Endodermal cell (in vitro differentiated cells): ENCODE measurements around the gene DPEP3. TPM values are rescaled to one million over a fixed set of nuclear protein-coding genes. Genes with fewer than 3 reads are reported as not detected.

Experiments
- DNase-seq: peaks from one replicate; pipeline ENCODE4 v3.0.0-alpha.2; 2017
- H3K27ac ChIP-seq: 2 replicates; pipeline ENCODE4 v1.5.1; 2013; ENCODE audit warnings: mild to moderate bottlenecking, low read depth, low read length, moderate library complexity
- H3K27me3 ChIP-seq: 2 replicates; pipeline ENCODE4 v1.6.1; 2013; ENCODE audit warnings: mild to moderate bottlenecking, low read length, moderate library complexity; ENCODE audit not compliant: insufficient read depth, control insufficient read depth, poor library complexity, severe bottlenecking
- H3K36me3 ChIP-seq: 2 replicates; pipeline ENCODE4 v1.7.0; 2013; ENCODE audit warnings: mild to moderate bottlenecking, low read length, moderate library complexity; ENCODE audit not compliant: control insufficient read depth, insufficient read depth
- H3K4me1 ChIP-seq: one replicate; pipeline ENCODE4 v1.7.0; 2013; ENCODE audit warnings: low read length; ENCODE audit not compliant: control insufficient read depth, insufficient read depth
- H3K4me3 ChIP-seq: 2 replicates; pipeline ENCODE4 v1.5.1; 2013; ENCODE audit warnings: mild to moderate bottlenecking, low read length, moderate library complexity
- H3K9ac ChIP-seq: 2 replicates; pipeline ENCODE4 v1.6.1; 2013; ENCODE audit warnings: mild to moderate bottlenecking, low read length, moderate library complexity; ENCODE audit not compliant: poor library complexity, severe bottlenecking; ENCODE audit errors: extremely low read depth
- H3K9me3 ChIP-seq: 2 replicates; pipeline ENCODE4 v1.6.1; 2013; ENCODE audit warnings: mild to moderate bottlenecking, low read length, moderate library complexity; ENCODE audit not compliant: control insufficient read depth
- H3K27ac Mint-ChIP-seq: 2 replicates; pipeline ENCODE4 v1.8.0; 2020; ENCODE audit warnings: mixed read lengths
- H3K27me3 Mint-ChIP-seq: 2 replicates; pipeline ENCODE4 v1.8.0; 2021; ENCODE audit warnings: mild to moderate bottlenecking, mixed read lengths; ENCODE audit not compliant: insufficient read depth
- H3K36me3 Mint-ChIP-seq: 2 replicates; pipeline ENCODE4 v1.8.0; 2020; ENCODE audit warnings: low read depth, mixed read lengths
- H3K4me1 Mint-ChIP-seq: 2 replicates; pipeline ENCODE4 v1.8.0; 2020; ENCODE audit warnings: mixed read lengths
- H3K4me3 Mint-ChIP-seq: 2 replicates; pipeline ENCODE4 v1.8.0; 2020; ENCODE audit warnings: mild to moderate bottlenecking, moderate library complexity, mixed read lengths
- H3K9me3 Mint-ChIP-seq: 2 replicates; pipeline ENCODE4 v1.8.0; 2020; ENCODE audit warnings: mild to moderate bottlenecking, mixed read lengths
- CTCF ChIP-seq: fragments of 200-600 bp; sonication (generic); conservative IDR thresholded peaks from 2 replicates; pipeline ENCODE4 v1.5.0; 2021; ENCODE audit warnings: antibody characterized with exemption, mild to moderate bottlenecking
- WGBS, 2 experiments: methylation state at CpG; one replicate each; pipeline versions ENCODE4 v1.1.5 to v1.1.7; 2013; ENCODE audit warnings: missing lambda C conversion rate in 2 of 2, mixed read lengths in 1 of 2; ENCODE audit not compliant: insufficient coverage in 1 of 2, insufficient read length in 1 of 2; 5-methylcytosine and 5-hydroxymethylcytosine counted together
- total RNA-seq, 2 donors: library from RNA; stranded (reverse); fragmentation: NEBNext Ultra II Directional in 1 of 2; extraction: Animal tissue kit (Norgen Biotek cat#: 25700) in 1 of 2; gene quantifications; 2 replicates in 1 of 2; 3 replicates in 1 of 2; pipeline ENCODE4 v1.2.1, GENCODE V29; 2021

Gene DPEP3
- total RNA-seq, 2 donors from 2014 or later = 2.9 to 3.5 TPM

- Mint-ChIP-seq H3K36me3 (peaks cover 20% of the 10 kb centered on the region), H3K4me3 (peak overlapping the region; percentile 86), H3K4me1 (peaks cover 16% of the 10 kb centered on the region), H3K27me3 (no peaks in the 10 kb centered on the region), H3K27ac (peak overlapping the region; percentile 96), H3K9me3 (no peaks in the 10 kb centered on the region)
- no peaks in the 10 kb centered on the region for H3K9me3 ChIP-seq
- peak overlapping the region; percentile 73 for H3K9ac ChIP-seq
- H3K27me3 ChIP-seq = no peaks in the 10 kb centered on the region
- H3K36me3 ChIP-seq = peaks cover 30% of the 10 kb centered on the region
- no peak for DNase-seq
- no peak for TF ChIP-seq CTCF
- no peak overlapping the region for H3K27ac ChIP-seq
- 21% methylated on average over 19 of the region's 19 CpGs; no CpG with 5 or more reads in 1 of the 2 experiments for WGBS, 2 experiments
- peak overlapping the region; percentile 99 for H3K4me3 ChIP-seq
- peaks cover 8% of the 10 kb centered on the region for H3K4me1 ChIP-seq
These were observed 42.0 kb upstream of the DPEP3 start for GRCh38 chr16:68022278-68022727.

- no peaks in the 10 kb centered on the region for H3K27me3 Mint-ChIP-seq
- H3K9me3 Mint-ChIP-seq = no peaks in the 10 kb centered on the region
- WGBS, 2 experiments = 90 to 96% methylated on average over 6 to 10 of the region's 10 CpGs
- no peak for DNase-seq
- Histone ChIP-seq H3K36me3 (peaks cover 22% of the 10 kb centered on the region), H3K27ac (no peak overlapping the region), H3K27me3 (no peaks in the 10 kb centered on the region), H3K4me1 (peaks cover 8% of the 10 kb centered on the region), H3K9me3 (no peaks in the 10 kb centered on the region), H3K9ac (no peak overlapping the region), H3K4me3 (peak overlapping the region; percentile 99)
- TF ChIP-seq CTCF = no peak
- H3K36me3 Mint-ChIP-seq = peaks cover 14% of the 10 kb centered on the region
- H3K27ac Mint-ChIP-seq = peak overlapping the region; percentile 35
- peak overlapping the region; percentile 86 for H3K4me3 Mint-ChIP-seq
- H3K4me1 Mint-ChIP-seq = peaks cover 16% of the 10 kb centered on the region
These were observed 41.2 kb upstream of the DPEP3 start for GRCh38 chr16:68021490-68021889.

- Histone ChIP-seq H3K36me3 (peaks cover 11% of the 10 kb centered on the region), H3K27me3 (no peaks in the 10 kb centered on the region), H3K4me3 (peak overlapping the region; percentile 67), H3K9me3 (no peaks in the 10 kb centered on the region), H3K27ac (no peak overlapping the region), H3K9ac (no peak overlapping the region), H3K4me1 (peaks cover 8% of the 10 kb centered on the region)
- 43 to 73% methylated on average over 8 of the region's 8 CpGs for WGBS, 2 experiments
- no peaks in the 10 kb centered on the region for H3K27me3 Mint-ChIP-seq
- peaks cover 22% of the 10 kb centered on the region for H3K4me1 Mint-ChIP-seq
- peak overlapping the region; percentile 25 for H3K4me3 Mint-ChIP-seq
- peak; percentile 80 for DNase-seq
- no peak overlapping the region for H3K27ac Mint-ChIP-seq
- no peaks in the 10 kb centered on the region for H3K9me3 Mint-ChIP-seq
- no peak for TF ChIP-seq CTCF
- peaks cover 8% of the 10 kb centered on the region for H3K36me3 Mint-ChIP-seq
These were observed 38.9 kb upstream of the DPEP3 start for GRCh38 chr16:68019167-68019680.
